ENCODE data around the gene RHOA. TPM values are rescaled to one million over a fixed set of nuclear protein-coding genes. Genes with fewer than 3 reads are reported as not detected.

RHOA gene
- total and polyA plus RNA-seq, 2 of the 13 experiments (the other 11 are each of a cell fraction or from before 2014, with no cell fraction given) = 131 to 177 TPM

DNA sequence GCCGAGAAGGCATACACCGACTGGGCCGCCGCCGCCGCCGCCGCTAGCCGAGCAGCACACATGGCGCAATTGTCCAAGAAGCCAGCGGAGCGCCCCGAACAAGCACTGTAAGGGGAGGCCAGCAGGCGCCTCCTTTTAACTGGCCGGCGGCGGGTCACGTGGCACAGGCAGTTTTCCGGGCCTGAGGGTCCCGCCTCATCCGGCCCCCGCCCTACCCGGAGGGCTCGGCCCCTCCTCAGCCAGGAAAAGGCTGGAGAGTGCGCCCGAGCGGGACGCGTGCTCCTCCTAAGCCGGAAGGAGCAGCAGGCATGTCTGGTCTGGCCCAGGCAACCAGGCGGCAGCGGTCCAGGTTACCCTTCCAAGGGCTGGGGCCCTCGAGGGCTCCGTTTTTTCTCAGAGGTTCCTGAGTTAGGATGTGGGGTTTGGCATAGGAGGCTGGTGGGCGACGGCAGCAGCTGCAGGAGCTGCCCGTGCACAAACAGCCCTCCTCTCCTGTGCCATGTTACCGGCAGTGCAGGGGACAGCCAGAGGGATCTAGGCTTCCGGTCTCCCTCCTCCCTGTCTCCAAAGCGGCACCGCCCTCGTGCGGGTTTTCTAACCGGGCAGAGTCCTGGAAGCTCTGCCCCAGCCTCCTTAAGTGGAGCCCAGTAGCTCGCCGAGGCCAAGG is 53.4 kb downstream of the RHOA start, which contains the start of gene GPX1 (continued):
- TF ChIP-seq, protein P1, sequence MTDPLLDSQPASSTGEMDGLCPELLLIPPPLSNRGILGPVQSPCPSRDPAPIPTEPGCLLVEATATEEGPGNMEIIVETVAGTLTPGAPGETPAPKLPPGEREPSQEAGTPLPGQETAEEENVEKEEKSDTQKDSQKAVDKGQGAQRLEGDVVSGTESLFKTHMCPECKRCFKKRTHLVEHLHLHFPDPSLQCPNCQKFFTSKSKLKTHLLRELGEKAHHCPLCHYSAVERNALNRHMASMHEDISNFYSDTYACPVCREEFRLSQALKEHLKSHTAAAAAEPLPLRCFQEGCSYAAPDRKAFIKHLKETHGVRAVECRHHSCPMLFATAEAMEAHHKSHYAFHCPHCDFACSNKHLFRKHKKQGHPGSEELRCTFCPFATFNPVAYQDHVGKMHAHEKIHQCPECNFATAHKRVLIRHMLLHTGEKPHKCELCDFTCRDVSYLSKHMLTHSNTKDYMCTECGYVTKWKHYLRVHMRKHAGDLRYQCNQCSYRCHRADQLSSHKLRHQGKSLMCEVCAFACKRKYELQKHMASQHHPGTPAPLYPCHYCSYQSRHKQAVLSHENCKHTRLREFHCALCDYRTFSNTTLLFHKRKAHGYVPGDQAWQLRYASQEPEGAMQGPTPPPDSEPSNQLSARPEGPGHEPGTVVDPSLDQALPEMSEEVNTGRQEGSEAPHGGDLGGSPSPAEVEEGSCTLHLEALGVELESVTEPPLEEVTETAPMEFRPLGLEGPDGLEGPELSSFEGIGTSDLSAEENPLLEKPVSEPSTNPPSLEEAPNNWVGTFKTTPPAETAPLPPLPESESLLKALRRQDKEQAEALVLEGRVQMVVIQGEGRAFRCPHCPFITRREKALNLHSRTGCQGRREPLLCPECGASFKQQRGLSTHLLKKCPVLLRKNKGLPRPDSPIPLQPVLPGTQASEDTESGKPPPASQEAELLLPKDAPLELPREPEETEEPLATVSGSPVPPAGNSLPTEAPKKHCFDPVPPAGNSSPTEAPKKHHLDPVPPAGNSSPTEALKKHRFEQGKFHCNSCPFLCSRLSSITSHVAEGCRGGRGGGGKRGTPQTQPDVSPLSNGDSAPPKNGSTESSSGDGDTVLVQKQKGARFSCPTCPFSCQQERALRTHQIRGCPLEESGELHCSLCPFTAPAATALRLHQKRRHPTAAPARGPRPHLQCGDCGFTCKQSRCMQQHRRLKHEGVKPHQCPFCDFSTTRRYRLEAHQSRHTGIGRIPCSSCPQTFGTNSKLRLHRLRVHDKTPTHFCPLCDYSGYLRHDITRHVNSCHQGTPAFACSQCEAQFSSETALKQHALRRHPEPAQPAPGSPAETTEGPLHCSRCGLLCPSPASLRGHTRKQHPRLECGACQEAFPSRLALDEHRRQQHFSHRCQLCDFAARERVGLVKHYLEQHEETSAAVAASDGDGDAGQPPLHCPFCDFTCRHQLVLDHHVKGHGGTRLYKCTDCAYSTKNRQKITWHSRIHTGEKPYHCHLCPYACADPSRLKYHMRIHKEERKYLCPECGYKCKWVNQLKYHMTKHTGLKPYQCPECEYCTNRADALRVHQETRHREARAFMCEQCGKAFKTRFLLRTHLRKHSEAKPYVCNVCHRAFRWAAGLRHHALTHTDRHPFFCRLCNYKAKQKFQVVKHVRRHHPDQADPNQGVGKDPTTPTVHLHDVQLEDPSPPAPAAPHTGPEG (CRISPR knock-in tag; IDR thresholded peaks at IDR 0.05) = no peak
- TF ChIP-seq ZNF432 (CRISPR knock-in tag; IDR thresholded peaks at IDR 0.05; ENCODE audit: borderline replicate concordance) (no peak), ELF1 (CRISPR knock-in tag; IDR thresholded peaks at IDR 0.05) (peak; percentile 95), ZNF337 (CRISPR knock-in tag; IDR thresholded peaks at IDR 0.05; ENCODE audit: borderline replicate concordance, low read depth) (no peak), ZNF530 (CRISPR knock-in tag; IDR thresholded peaks at IDR 0.05; ENCODE audit: low read depth) (no peak), PAWR (CRISPR knock-in tag; IDR thresholded peaks at IDR 0.05; ENCODE audit: borderline replicate concordance) (no peak)
- TF ChIP-seq, protein P2, sequence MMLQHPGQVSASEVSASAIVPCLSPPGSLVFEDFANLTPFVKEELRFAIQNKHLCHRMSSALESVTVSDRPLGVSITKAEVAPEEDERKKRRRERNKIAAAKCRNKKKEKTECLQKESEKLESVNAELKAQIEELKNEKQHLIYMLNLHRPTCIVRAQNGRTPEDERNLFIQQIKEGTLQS (CRISPR knock-in tag; IDR thresholded peaks at IDR 0.05) = no peak; the same call in 1 of the 2 replicates
- TF ChIP-seq, protein P3, sequence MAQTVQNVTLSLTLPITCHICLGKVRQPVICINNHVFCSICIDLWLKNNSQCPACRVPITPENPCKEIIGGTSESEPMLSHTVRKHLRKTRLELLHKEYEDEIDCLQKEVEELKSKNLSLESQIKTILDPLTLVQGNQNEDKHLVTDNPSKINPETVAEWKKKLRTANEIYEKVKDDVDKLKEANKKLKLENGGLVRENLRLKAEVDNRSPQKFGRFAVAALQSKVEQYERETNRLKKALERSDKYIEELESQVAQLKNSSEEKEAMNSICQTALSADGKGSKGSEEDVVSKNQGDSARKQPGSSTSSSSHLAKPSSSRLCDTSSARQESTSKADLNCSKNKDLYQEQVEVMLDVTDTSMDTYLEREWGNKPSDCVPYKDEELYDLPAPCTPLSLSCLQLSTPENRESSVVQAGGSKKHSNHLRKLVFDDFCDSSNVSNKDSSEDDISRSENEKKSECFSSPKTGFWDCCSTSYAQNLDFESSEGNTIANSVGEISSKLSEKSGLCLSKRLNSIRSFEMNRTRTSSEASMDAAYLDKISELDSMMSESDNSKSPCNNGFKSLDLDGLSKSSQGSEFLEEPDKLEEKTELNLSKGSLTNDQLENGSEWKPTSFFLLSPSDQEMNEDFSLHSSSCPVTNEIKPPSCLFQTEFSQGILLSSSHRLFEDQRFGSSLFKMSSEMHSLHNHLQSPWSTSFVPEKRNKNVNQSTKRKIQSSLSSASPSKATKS (CRISPR knock-in tag; IDR thresholded peaks at IDR 0.05) = 0 out of 2 replicates have a peak, but pooled peaks have one; percentile 59
- TF ChIP-seq, protein P4, sequence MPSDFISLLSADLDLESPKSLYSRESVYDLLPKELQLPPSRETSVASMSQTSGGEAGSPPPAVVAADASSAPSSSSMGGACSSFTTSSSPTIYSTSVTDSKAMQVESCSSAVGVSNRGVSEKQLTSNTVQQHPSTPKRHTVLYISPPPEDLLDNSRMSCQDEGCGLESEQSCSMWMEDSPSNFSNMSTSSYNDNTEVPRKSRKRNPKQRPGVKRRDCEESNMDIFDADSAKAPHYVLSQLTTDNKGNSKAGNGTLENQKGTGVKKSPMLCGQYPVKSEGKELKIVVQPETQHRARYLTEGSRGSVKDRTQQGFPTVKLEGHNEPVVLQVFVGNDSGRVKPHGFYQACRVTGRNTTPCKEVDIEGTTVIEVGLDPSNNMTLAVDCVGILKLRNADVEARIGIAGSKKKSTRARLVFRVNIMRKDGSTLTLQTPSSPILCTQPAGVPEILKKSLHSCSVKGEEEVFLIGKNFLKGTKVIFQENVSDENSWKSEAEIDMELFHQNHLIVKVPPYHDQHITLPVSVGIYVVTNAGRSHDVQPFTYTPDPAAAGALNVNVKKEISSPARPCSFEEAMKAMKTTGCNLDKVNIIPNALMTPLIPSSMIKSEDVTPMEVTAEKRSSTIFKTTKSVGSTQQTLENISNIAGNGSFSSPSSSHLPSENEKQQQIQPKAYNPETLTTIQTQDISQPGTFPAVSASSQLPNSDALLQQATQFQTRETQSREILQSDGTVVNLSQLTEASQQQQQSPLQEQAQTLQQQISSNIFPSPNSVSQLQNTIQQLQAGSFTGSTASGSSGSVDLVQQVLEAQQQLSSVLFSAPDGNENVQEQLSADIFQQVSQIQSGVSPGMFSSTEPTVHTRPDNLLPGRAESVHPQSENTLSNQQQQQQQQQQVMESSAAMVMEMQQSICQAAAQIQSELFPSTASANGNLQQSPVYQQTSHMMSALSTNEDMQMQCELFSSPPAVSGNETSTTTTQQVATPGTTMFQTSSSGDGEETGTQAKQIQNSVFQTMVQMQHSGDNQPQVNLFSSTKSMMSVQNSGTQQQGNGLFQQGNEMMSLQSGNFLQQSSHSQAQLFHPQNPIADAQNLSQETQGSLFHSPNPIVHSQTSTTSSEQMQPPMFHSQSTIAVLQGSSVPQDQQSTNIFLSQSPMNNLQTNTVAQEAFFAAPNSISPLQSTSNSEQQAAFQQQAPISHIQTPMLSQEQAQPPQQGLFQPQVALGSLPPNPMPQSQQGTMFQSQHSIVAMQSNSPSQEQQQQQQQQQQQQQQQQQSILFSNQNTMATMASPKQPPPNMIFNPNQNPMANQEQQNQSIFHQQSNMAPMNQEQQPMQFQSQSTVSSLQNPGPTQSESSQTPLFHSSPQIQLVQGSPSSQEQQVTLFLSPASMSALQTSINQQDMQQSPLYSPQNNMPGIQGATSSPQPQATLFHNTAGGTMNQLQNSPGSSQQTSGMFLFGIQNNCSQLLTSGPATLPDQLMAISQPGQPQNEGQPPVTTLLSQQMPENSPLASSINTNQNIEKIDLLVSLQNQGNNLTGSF (CRISPR knock-in tag; IDR thresholded peaks at IDR 0.05) = no peak; the same call in 1 of the 2 replicates
- TF ChIP-seq, protein P5, sequence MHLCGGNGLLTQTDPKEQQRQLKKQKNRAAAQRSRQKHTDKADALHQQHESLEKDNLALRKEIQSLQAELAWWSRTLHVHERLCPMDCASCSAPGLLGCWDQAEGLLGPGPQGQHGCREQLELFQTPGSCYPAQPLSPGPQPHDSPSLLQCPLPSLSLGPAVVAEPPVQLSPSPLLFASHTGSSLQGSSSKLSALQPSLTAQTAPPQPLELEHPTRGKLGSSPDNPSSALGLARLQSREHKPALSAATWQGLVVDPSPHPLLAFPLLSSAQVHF (CRISPR knock-in tag; IDR thresholded peaks at IDR 0.05) = no peak
- TF ChIP-seq, protein P6, sequence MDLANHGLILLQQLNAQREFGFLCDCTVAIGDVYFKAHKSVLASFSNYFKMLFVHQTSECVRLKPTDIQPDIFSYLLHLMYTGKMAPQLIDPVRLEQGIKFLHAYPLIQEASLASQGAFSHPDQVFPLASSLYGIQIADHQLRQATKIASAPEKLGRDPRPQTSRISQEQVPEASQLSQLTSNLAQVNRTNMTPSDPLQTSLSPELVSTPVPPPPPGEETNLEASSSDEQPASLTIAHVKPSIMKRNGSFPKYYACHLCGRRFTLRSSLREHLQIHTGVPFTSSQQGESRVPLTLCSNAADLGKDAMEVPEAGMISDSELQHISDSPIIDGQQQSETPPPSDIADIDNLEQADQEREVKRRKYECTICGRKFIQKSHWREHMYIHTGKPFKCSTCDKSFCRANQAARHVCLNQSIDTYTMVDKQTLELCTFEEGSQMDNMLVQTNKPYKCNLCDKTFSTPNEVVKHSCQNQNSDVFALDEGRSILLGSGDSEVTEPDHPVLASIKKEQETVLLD (CRISPR knock-in tag; IDR thresholded peaks at IDR 0.05; ENCODE audit: low read depth) = no peak; the same call in 1 of the 2 replicates
